Liver (tissue), 9 donors: ENCODE measurements around the gene EDN1. TPM values are rescaled to one million over a fixed set of nuclear protein-coding genes. Genes with fewer than 3 reads are reported as not detected.

Experiments
- DNase-seq: peaks from one replicate; pipeline ENCODE4 v3.0.0-alpha.2; 2017; ENCODE audit warnings: low spot score
- H3K27ac ChIP-seq, 2 donors: one replicate each; pipeline ENCODE4 v1.7.0; 2013; ENCODE audit warnings: inconsistent platforms in 2 of 2, low read length in 2 of 2, control low read depth in 1 of 2, low read depth in 1 of 2, mild to moderate bottlenecking in 1 of 2
- H3K27me3 ChIP-seq, 4 donors: one replicate each; pipeline versions ENCODE4 v1.6.1 to v1.7.0; 2013; ENCODE audit warnings: low read length in 3 of 4, inconsistent platforms in 1 of 4, mild to moderate bottlenecking in 1 of 4, moderate library complexity in 1 of 4; ENCODE audit not compliant: control insufficient read depth in 4 of 4, insufficient read depth in 4 of 4
- H3K36me3 ChIP-seq, 4 donors: one replicate each; pipeline versions ENCODE4 v1.6.1 to v1.7.0; 2013; ENCODE audit warnings: low read length in 3 of 4, mild to moderate bottlenecking in 3 of 4, low read depth in 1 of 4, moderate library complexity in 1 of 4; ENCODE audit not compliant: control insufficient read depth in 4 of 4, insufficient read depth in 3 of 4
- H3K4me1 ChIP-seq, 4 donors: one replicate each; pipeline versions ENCODE4 v1.6.1 to v1.7.0; 2013; ENCODE audit warnings: low read length in 3 of 4, mild to moderate bottlenecking in 3 of 4, moderate library complexity in 1 of 4; ENCODE audit not compliant: control insufficient read depth in 4 of 4, insufficient read depth in 4 of 4
- H3K4me3 ChIP-seq, 3 donors: one replicate each; pipeline versions ENCODE4 v1.6.1 to v1.7.0; 2013; ENCODE audit warnings: low read length in 3 of 3, control low read depth in 1 of 3, low read depth in 1 of 3, mild to moderate bottlenecking in 1 of 3
- H3K9ac ChIP-seq, 2 donors: one replicate each; pipeline ENCODE4 v1.7.0; 2013; ENCODE audit warnings: low read length in 2 of 2, mild to moderate bottlenecking in 2 of 2, moderate library complexity in 2 of 2, control low read depth in 1 of 2, low read depth in 1 of 2
- H3K9me3 ChIP-seq, 4 donors: one replicate each; pipeline versions ENCODE4 v1.6.1 to v1.7.0; 2013; ENCODE audit warnings: low read length in 3 of 4; ENCODE audit not compliant: control insufficient read depth in 4 of 4
- ATF3 ChIP-seq: IDR thresholded peaks from 2 replicates; pipeline ENCODE4 v1.6.1; 2016; ENCODE audit warnings: antibody characterized with exemption
- EGR1 ChIP-seq, 2 donors: IDR thresholded peaks; 2 replicates each; pipeline ENCODE4 v1.6.1; 2016 to 2018; ENCODE audit warnings: antibody characterized with exemption in 2 of 2, low read depth in 2 of 2
- FOXA2 ChIP-seq: IDR thresholded peaks from 2 replicates; pipeline ENCODE4 v1.6.1; 2016; ENCODE audit warnings: antibody characterized with exemption
- HNF4A ChIP-seq, 2 donors: conservative IDR thresholded peaks; 2 replicates each; pipeline ENCODE4 v1.6.1; 2016; ENCODE audit warnings: antibody characterized with exemption in 2 of 2, mild to moderate bottlenecking in 2 of 2
- HNF4G ChIP-seq: IDR thresholded peaks from 2 replicates; pipeline ENCODE4 v1.6.1; 2016; ENCODE audit warnings: antibody characterized with exemption
- NR2F2 ChIP-seq: IDR thresholded peaks from 2 replicates; pipeline ENCODE4 v1.6.1; 2016; ENCODE audit warnings: antibody characterized with exemption
- REST ChIP-seq: IDR thresholded peaks from 2 replicates; pipeline ENCODE4 v1.6.1; 2016; ENCODE audit warnings: antibody characterized with exemption, mild to moderate bottlenecking
- RXRA ChIP-seq, 2 donors: IDR thresholded peaks; 2 replicates each; pipeline ENCODE4 v1.6.1; 2017 to 2018; ENCODE audit warnings: antibody characterized with exemption in 2 of 2, mild to moderate bottlenecking in 1 of 2
- SP1 ChIP-seq: IDR thresholded peaks from 2 replicates; pipeline ENCODE4 v1.6.1; 2018; ENCODE audit warnings: antibody characterized with exemption, mild to moderate bottlenecking
- TAF1 ChIP-seq: conservative IDR thresholded peaks from 2 replicates; pipeline ENCODE4 v1.6.1; 2016; ENCODE audit warnings: antibody characterized with exemption, mild to moderate bottlenecking
- YY1 ChIP-seq: IDR thresholded peaks from 2 replicates; pipeline ENCODE4 v1.6.1; 2016; ENCODE audit warnings: antibody characterized with exemption, mild to moderate bottlenecking
- ZBTB33 ChIP-seq: IDR thresholded peaks from 2 replicates; pipeline ENCODE4 v1.6.1; 2016; ENCODE audit warnings: antibody characterized with exemption
- WGBS: extraction: QIAGEN DNeasy Blood & Tissue Kit; methylation state at CpG from one replicate; pipeline ENCODE4 v1.1.7; 2013; 5-methylcytosine and 5-hydroxymethylcytosine counted together
- polyA plus RNA-seq, 2 donors: library from polyadenylated mRNA; stranded (reverse) in 1 of 2; unstranded in 1 of 2; fragments of 200-250 nt in 1 of 2; fragments of >200 nt in 1 of 2; fragmentation: Nextera tagmentation in 1 of 2; extraction: Ambion mirVana in 1 of 2; gene quantifications; one replicate each; pipeline versions ENCODE4 v1.2.1 to v1.2.3, GENCODE V29; 2013 to 2015
- total RNA-seq, 2 donors: library from RNA; depleted of rRNA; stranded (reverse); fragments of >200 nt; gene quantifications; one replicate each; pipeline ENCODE4 v1.2.3, GENCODE V29; 2014
- donor health status: healthy.
- donor health status: healthy.
- donor health status: healthy.
- donor health status: healthy.
- donor health status: healthy.

Gene EDN1
- total and polyA plus RNA-seq, 4 donors = 0.70 to 1.2 (median 1.0) TPM

GRCh38 chr6:12278915-12279314 lies 11.2 kb upstream of the EDN1 start:
- Histone ChIP-seq H3K9me3 (no peaks in the 10 kb centered on the region), H3K4me3 (no peak overlapping the region), H3K27me3 (no peaks in the 10 kb centered on the region), H3K9ac (peak overlapping the region in 1 of 2 donors; percentile 12), H3K27ac (no peak overlapping the region), H3K4me1 (peaks cover 0 to 10% (median 7%) of the 10 kb centered on the region in 4 donors), H3K36me3 (no peaks in the 10 kb centered on the region)
- no peak for DNase-seq
- TF ChIP-seq RXRA (IDR thresholded peaks at IDR 0.05) = no peak
- no peak for TF ChIP-seq TAF1
- TF ChIP-seq EGR1 (IDR thresholded peaks at IDR 0.05; ENCODE audit: low read depth in 2 of 2) = no peak
- TF ChIP-seq SP1 = no peak
- TF ChIP-seq FOXA2 = no peak
- TF ChIP-seq ZBTB33 = no peak
- TF ChIP-seq HNF4A (conservative IDR thresholded peaks at IDR 0.05) = no peak
- TF ChIP-seq HNF4G = no peak
- no peak for TF ChIP-seq ATF3
- no peak for TF ChIP-seq YY1

GRCh38 chr6:12279322-12280091 lies 10.7 kb upstream of the EDN1 start:
- TF ChIP-seq HNF4A (conservative IDR thresholded peaks at IDR 0.05) (peak in 1 of 2 donors; percentile 8), EGR1 (IDR thresholded peaks at IDR 0.05; ENCODE audit: low read depth in 2 of 2) (no peak), NR2F2 (peak; percentile 59), REST (no peak), RXRA (IDR thresholded peaks at IDR 0.05) (peak; percentile 62 to 66)
- peaks cover 0 to 10% (median 7%) of the 10 kb centered on the region in 4 donors for H3K4me1 ChIP-seq
- peak overlapping the region in 1 of 2 donors; percentile 38 for H3K27ac ChIP-seq

More at GRCh38 chr6:12279322-12280091, 10.7 kb upstream of the EDN1 start:
- Histone ChIP-seq H3K4me3 (no peak overlapping the region), H3K36me3 (no peaks in the 10 kb centered on the region), H3K9me3 (no peaks in the 10 kb centered on the region), H3K27me3 (no peaks in the 10 kb centered on the region), H3K9ac (peak overlapping the region in 1 of 2 donors; percentile 31)
- no peak for DNase-seq
- 28% methylated on average over 4 of the region's 4 CpGs for WGBS
